A673 (cell line): ENCODE results near the gene GPR151.

Experiments
- CTCF ChIP-seq: fragments of 300-800, 200-600 bp; sonication (generic); conservative IDR thresholded peaks from 2 replicates; pipeline ENCODE4 v1.5.1; 2017; ENCODE audit warnings: low read depth, mild to moderate bottlenecking, antibody characterized with exemption, low read length, moderate library complexity, mixed read lengths
- EZH2 ChIP-seq: fragments of 200-600 bp; sonication (generic); IDR thresholded peaks from 2 replicates; pipeline ENCODE4 v1.6.1; 2017; ENCODE audit warnings: borderline replicate concordance, low read depth, mild to moderate bottlenecking, mixed read lengths, antibody characterized with exemption, low read length; ENCODE audit not compliant: poor library complexity, severe bottlenecking

- TF ChIP-seq CTCF (no peak), EZH2 (no peak)
Observed at GRCh38 chr5:146507428-146507827, 8.6 kb downstream of the GPR151 start.
